Measurements from ENCODE around the gene CAVIN2.

The CAVIN2 gene

DNA sequence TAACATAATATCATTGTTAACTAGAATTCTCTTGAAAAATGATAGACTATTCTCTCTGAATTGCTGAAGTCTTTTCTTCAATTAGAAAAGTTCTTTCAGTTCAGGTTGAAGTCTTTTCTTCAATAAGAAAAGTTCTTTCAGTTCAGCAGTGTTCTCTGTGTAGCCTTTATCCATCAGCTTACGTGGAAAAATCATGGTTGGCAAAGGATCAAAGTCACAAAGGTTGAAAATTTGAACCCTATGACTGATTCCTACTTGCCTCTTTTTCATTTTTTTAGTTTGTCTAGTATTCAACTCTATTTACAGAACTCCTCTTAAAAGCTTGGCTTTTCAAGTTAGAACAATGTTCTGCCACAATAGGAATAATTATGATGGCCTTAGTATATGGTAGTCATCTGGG, 25.8 kb downstream of the CAVIN2 start:
- DNase-seq (ENCODE audit: low read depth) = no peak
- no peak overlapping the region for H3K4me3 ChIP-seq (ENCODE audit: control insufficient read depth, low read depth, low read length)
- no peak for TF ChIP-seq CTCF (conservative IDR thresholded peaks at IDR 0.05; ENCODE audit: control insufficient read depth, insufficient read depth, low read depth, low read length)

GRCh38 chr2:191818725-191819350, 28.1 kb downstream of the CAVIN2 start:
- H3K4me3 ChIP-seq (ENCODE audit: control insufficient read depth, low read depth, low read length) = no peak overlapping the region
- TF ChIP-seq CTCF (conservative IDR thresholded peaks at IDR 0.05; ENCODE audit: control insufficient read depth, insufficient read depth, low read depth, low read length) = no peak
- DNase-seq (ENCODE audit: low read depth) = no peak

GRCh38 chr2:191818133-191818532, 28.8 kb downstream of the CAVIN2 start:
- DNase-seq (ENCODE audit: low read depth) = no peak
- H3K4me3 ChIP-seq (ENCODE audit: control insufficient read depth, low read depth, low read length) = no peak overlapping the region
- TF ChIP-seq CTCF (conservative IDR thresholded peaks at IDR 0.05; ENCODE audit: control insufficient read depth, insufficient read depth, low read depth, low read length) = no peak

DNA sequence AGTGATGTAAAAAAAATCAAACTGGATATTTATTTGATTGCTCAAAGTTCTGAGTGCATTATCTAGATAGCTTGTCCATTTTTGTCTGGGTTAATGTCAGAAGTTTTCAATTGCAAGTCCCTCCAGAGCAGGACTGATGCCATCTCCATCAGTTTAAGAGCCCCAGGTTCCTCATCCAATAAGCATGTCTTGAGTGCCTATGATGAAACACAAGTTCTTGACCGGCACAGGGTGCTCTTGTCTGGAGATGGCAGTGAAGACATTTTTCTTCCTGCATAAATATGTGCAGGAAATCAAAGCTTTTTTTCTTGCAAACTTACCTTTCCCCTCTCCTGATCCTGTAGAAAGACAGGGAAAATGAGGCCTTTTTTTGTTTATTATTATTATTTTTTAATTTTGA, 31.9 kb downstream of the CAVIN2 start:
- DNase-seq (ENCODE audit: low read depth) = no peak
- H3K4me3 ChIP-seq (ENCODE audit: control insufficient read depth, low read depth, low read length) = no peak overlapping the region
- no peak for TF ChIP-seq CTCF (conservative IDR thresholded peaks at IDR 0.05; ENCODE audit: control insufficient read depth, insufficient read depth, low read depth, low read length)

- DNase-seq (ENCODE audit: low read depth) = no peak
- TF ChIP-seq CTCF (conservative IDR thresholded peaks at IDR 0.05; ENCODE audit: control insufficient read depth, insufficient read depth, low read depth, low read length) = no peak
- no peak overlapping the region for H3K4me3 ChIP-seq (ENCODE audit: control insufficient read depth, low read depth, low read length)
These were observed 32.9 kb downstream of the CAVIN2 start for GRCh38 chr2:191813943-191814342.

- TF ChIP-seq CTCF (conservative IDR thresholded peaks at IDR 0.05; ENCODE audit: control insufficient read depth, insufficient read depth, low read depth, low read length) = peak; percentile 92
- no peak overlapping the region for H3K4me3 ChIP-seq (ENCODE audit: control insufficient read depth, low read depth, low read length)
- peak; percentile 77 for DNase-seq (ENCODE audit: low read depth)
These were observed 34.9 kb downstream of the CAVIN2 start for GRCh38 chr2:191811807-191812602.
